Measurements from ENCODE around the gene PSRC1.

The PSRC1 gene

DNA sequence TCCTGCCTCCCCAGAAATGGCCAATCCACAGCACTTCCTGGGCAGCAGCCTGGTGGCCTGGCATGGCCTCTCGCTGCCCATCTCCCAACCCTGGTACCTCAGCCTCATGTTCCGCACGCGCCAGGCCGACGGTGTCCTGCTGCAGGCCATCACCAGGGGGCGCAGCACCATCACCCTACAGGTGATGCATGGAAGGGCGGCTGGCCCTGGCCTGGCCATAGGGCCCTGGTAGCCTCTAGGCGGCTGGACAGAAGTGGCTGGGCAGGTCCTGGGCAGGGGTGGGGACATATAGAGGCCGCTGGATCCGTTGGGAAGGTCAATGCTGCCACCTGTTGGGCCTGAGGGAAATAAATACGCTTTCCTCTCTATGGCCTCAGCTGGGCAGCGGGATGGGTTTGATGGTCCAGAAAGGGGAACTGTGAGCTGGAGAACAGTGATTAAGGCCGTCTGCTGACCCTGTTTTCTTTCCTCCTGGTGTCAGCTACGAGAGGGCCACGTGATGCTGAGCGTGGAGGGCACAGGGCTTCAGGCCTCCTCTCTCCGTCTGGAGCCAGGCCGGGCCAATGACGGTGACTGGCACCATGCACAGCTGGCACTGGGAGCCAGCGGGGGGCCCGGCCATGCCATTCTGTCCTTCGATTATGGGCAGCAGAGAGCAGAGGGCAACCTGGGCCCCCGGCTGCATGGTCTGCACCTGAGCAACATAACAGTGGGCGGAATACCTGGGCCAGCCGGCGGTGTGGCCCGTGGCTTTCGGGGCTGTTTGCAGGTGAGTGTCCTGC lies 19.2 kb downstream of the PSRC1 start:
- Histone ChIP-seq H3K27ac (ENCODE audit: low read depth, low read length, severe bottlenecking) (no peak overlapping the region), H3K36me3 (ENCODE audit: control insufficient read depth, insufficient read depth, low read length) (peaks cover 8% of the 10 kb centered on the region), H3K4me3 (ENCODE audit: extremely low read depth, insufficient read depth, low read length, poor library complexity, severe bottlenecking) (no peak overlapping the region), H3K9me3 (ENCODE audit: control insufficient read depth, low read length) (no peaks in the 10 kb centered on the region), H3K4me1 (ENCODE audit: control insufficient read depth, insufficient read depth, low read length, poor library complexity, severe bottlenecking) (peaks cover 10% of the 10 kb centered on the region)
- WGBS, 2 experiments (ENCODE audit: insufficient coverage in 2 of 2) = 47 to 62% methylated on average over 16 to 25 of the region's 29 CpGs

DNA sequence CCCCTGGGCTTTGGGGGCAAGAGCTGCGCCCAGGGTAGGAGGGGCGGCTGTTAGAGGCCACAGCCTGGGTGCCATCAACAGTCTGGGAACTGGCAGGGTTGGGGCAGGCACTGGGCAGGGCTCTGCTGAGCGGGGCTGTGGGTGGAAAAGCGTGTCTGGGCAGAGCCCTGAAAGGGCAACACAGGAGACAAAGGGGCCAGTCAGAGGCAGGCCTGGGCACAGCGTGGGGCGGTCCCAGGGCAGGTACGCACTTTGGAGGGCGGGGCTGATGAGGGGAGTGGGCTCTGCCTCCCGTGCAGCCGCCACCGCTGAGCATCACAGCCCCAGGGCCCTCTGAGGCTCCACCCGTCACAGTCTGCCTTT lies 19.7 kb downstream of the PSRC1 start:
- no peak overlapping the region for H3K27ac ChIP-seq (ENCODE audit: low read depth, low read length, severe bottlenecking)

DNA sequence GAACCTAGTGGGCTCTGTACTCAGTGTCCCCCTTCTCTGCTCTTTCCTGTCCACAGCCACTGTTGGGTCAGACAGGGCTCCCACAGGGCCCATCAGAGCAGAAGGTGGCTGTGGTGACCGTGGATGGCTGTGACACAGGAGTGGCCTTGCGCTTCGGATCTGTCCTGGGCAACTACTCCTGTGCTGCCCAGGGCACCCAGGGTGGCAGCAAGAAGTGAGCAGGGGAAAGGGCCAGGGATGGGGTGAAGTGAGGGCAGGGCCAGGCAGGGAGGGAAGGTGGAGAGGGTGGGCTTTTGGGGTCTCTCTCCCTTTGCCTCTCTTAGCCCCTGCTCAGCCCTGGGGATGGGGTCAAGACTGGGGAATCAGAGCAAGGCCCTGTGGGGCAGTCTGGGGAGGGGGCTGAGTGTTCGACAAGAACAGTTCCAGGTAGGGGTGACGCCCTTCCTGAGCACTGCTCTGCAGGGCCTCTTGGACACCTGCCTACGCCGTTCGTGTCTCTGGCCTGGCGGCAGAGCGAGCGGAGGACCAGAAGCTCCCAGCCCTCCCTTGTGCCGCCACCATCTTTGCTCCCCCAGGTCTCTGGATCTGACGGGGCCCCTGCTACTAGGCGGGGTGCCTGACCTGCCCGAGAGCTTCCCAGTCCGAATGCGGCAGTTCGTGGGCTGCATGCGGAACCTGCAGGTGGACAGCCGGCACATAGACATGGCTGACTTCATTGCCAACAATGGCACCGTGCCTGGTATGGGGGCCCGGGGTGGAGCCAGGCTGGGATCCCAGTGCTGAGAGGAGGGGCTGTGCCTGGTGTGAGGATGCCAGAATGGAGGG lies 20.5 kb downstream of the PSRC1 start:
- Histone ChIP-seq H3K9me3 (ENCODE audit: control insufficient read depth, low read length) (no peaks in the 10 kb centered on the region), H3K27ac (ENCODE audit: low read depth, low read length, severe bottlenecking) (no peak overlapping the region), H3K36me3 (ENCODE audit: control insufficient read depth, insufficient read depth, low read length) (peaks cover 5% of the 10 kb centered on the region), H3K4me3 (ENCODE audit: extremely low read depth, insufficient read depth, low read length, poor library complexity, severe bottlenecking) (no peak overlapping the region), H3K4me1 (ENCODE audit: control insufficient read depth, insufficient read depth, low read length, poor library complexity, severe bottlenecking) (peaks cover 13% of the 10 kb centered on the region)
- 91 to 96% methylated on average over 19 to 22 of the region's 22 CpGs for WGBS, 2 experiments (ENCODE audit: insufficient coverage in 2 of 2)

More for the DNA sequence above, 19.7 kb downstream of the PSRC1 start:
- Histone ChIP-seq H3K9me3 (ENCODE audit: control insufficient read depth, low read length) (no peaks in the 10 kb centered on the region), H3K4me3 (ENCODE audit: extremely low read depth, insufficient read depth, low read length, poor library complexity, severe bottlenecking) (no peak overlapping the region), H3K4me1 (ENCODE audit: control insufficient read depth, insufficient read depth, low read length, poor library complexity, severe bottlenecking) (peaks cover 10% of the 10 kb centered on the region), H3K36me3 (ENCODE audit: control insufficient read depth, insufficient read depth, low read length) (peaks cover 8% of the 10 kb centered on the region)
- 76 to 77% methylated on average over 10 to 11 of the region's 12 CpGs for WGBS, 2 experiments (ENCODE audit: insufficient coverage in 2 of 2)

DNA sequence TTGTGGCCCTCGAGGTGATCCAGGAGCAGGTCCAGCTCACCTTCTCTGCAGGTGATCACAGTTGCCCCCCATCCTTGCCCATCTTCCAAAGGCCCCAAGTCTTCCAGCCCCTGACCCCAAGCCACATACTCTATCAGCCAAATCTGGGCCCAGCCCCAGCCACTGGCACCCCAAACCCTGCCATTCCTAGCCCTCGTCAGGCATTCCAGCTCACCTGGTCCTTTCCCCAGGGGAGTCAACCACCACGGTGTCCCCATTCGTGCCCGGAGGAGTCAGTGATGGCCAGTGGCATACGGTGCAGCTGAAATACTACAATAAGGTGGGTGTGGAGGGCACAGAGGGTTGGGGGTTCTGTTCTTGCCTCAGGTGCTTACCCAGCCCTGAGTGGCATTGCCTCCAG lies 21.4 kb downstream of the PSRC1 start:
- 89 to 92% methylated on average over 3 to 5 of the region's 6 CpGs for WGBS, 2 experiments (ENCODE audit: insufficient coverage in 2 of 2)
- H3K9me3 ChIP-seq (ENCODE audit: control insufficient read depth, low read length) = no peaks in the 10 kb centered on the region
- H3K36me3 ChIP-seq (ENCODE audit: control insufficient read depth, insufficient read depth, low read length) = peaks cover 5% of the 10 kb centered on the region
- peaks cover 13% of the 10 kb centered on the region for H3K4me1 ChIP-seq (ENCODE audit: control insufficient read depth, insufficient read depth, low read length, poor library complexity, severe bottlenecking)
- H3K27ac ChIP-seq (ENCODE audit: low read depth, low read length, severe bottlenecking) = no peak overlapping the region
- H3K4me3 ChIP-seq (ENCODE audit: extremely low read depth, insufficient read depth, low read length, poor library complexity, severe bottlenecking) = no peak overlapping the region

DNA sequence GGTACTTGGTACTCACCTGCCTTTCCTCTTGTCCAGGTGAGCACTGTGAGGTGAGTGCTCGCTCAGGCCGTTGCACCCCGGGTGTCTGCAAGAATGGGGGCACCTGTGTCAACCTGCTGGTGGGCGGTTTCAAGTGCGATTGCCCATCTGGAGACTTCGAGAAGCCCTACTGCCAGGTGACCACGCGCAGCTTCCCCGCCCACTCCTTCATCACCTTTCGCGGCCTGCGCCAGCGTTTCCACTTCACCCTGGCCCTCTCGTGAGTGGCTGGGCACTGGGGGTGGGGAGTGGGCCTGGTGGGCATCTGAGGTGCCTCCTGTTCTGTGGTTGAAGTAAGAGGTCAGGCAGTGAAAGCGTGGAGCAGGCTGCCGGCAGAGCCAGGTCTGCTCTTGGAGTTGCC lies 21.9 kb downstream of the PSRC1 start:
- WGBS, 2 experiments (ENCODE audit: insufficient coverage in 2 of 2) = 91 to 96% methylated on average over 16 of the region's 16 CpGs
- H3K4me1 ChIP-seq (ENCODE audit: control insufficient read depth, insufficient read depth, low read length, poor library complexity, severe bottlenecking) = peaks cover 13% of the 10 kb centered on the region
- H3K27ac ChIP-seq (ENCODE audit: low read depth, low read length, severe bottlenecking) = no peak overlapping the region
- peaks cover 5% of the 10 kb centered on the region for H3K36me3 ChIP-seq (ENCODE audit: control insufficient read depth, insufficient read depth, low read length)
- H3K9me3 ChIP-seq (ENCODE audit: control insufficient read depth, low read length) = no peaks in the 10 kb centered on the region
- no peak overlapping the region for H3K4me3 ChIP-seq (ENCODE audit: extremely low read depth, insufficient read depth, low read length, poor library complexity, severe bottlenecking)

DNA sequence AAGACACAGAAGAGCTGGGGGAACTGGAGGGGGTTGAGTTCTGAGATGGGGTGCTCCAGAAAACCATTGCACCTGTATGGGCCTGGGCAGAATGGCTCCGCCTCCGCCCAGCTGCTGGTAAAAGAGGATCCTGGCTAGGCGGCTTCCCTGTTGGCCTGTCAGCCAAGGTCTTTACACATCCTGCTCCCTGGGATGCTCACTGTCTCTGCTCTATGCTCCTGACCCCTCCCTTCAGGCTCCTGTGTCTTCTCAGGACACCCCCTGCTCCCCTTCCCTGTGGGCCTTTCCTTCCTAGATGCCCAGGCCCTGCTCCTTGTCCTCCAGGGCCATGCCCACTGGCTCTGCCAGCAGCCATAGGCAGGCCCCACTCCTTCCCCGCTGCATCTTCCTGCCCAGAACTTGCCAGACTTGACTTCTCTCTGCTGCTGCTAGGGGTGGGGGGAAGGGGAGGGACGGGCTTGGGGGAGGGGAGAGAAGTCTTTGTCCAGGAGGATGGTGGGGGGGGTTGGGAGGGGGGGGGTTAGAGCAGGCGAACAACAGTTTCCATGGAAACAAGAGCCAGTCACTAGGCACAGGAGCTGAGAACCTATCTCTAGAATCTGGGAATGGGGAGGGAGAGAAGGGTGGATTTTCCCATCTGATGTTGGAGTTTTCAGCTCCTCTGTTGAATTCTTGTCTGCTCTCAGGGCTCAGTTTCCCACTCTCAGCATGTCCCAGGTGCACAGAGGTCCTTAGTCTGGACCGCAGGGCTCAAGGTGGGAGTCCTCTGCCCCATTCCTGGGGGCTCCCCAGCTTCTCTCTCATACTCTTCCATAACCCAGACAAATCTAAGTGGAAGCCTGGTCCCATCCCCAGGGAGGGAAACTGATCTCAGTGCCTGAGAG lies 23.0 kb downstream of the PSRC1 start:
- peaks cover 18% of the 10 kb centered on the region for H3K4me1 ChIP-seq (ENCODE audit: control insufficient read depth, insufficient read depth, low read length, poor library complexity, severe bottlenecking)
- 73 to 74% methylated on average over 4 to 5 of the region's 7 CpGs for WGBS, 2 experiments (ENCODE audit: insufficient coverage in 2 of 2)
- peaks cover 5% of the 10 kb centered on the region for H3K36me3 ChIP-seq (ENCODE audit: control insufficient read depth, insufficient read depth, low read length)
- no peak overlapping the region for H3K27ac ChIP-seq (ENCODE audit: low read depth, low read length, severe bottlenecking)
- H3K4me3 ChIP-seq (ENCODE audit: extremely low read depth, insufficient read depth, low read length, poor library complexity, severe bottlenecking) = no peak overlapping the region
- no peaks in the 10 kb centered on the region for H3K9me3 ChIP-seq (ENCODE audit: control insufficient read depth, low read length)

DNA sequence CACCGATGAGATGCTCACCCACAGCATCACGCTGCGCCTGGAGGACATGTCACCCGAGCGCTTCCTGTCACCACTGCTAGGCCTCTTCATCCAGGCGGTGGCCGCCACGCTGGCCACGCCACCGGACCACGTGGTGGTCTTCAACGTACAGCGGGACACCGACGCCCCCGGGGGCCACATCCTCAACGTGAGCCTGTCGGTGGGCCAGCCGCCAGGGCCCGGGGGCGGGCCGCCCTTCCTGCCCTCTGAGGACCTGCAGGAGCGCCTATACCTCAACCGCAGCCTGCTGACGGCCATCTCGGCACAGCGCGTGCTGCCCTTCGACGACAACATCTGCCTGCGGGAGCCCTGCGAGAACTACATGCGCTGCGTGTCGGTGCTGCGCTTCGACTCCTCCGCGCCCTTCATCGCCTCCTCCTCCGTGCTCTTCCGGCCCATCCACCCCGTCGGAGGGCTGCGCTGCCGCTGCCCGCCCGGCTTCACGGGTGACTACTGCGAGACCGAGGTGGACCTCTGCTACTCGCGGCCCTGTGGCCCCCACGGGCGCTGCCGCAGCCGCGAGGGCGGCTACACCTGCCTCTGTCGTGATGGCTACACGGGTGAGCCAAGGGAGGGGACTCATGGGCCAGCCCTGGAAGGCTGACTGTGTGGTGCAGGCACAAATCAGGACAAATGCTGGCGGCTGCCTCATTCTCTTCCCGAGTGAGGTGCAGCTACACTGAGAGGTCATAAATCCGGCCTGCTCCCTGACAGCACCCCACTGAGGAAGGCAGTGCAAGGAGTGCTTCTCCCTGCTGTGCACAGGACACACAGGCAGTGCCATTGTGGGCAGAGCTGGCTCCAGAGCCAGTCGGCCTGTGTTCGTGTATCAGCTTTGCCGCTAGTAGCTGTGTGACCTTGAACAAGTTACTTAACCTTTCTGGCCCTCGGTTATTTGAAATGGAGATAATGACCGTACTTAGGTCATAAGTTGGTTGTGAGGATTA lies 24.2 kb downstream of the PSRC1 start:
- H3K4me3 ChIP-seq (ENCODE audit: extremely low read depth, insufficient read depth, low read length, poor library complexity, severe bottlenecking) = no peak overlapping the region
- WGBS, 2 experiments (ENCODE audit: insufficient coverage in 2 of 2) = 94 to 95% methylated on average over 64 to 68 of the region's 69 CpGs
- H3K36me3 ChIP-seq (ENCODE audit: control insufficient read depth, insufficient read depth, low read length) = no peaks in the 10 kb centered on the region
- no peaks in the 10 kb centered on the region for H3K9me3 ChIP-seq (ENCODE audit: control insufficient read depth, low read length)
- no peak overlapping the region for H3K27ac ChIP-seq (ENCODE audit: low read depth, low read length, severe bottlenecking)
- peaks cover 29% of the 10 kb centered on the region for H3K4me1 ChIP-seq (ENCODE audit: control insufficient read depth, insufficient read depth, low read length, poor library complexity, severe bottlenecking)

DNA sequence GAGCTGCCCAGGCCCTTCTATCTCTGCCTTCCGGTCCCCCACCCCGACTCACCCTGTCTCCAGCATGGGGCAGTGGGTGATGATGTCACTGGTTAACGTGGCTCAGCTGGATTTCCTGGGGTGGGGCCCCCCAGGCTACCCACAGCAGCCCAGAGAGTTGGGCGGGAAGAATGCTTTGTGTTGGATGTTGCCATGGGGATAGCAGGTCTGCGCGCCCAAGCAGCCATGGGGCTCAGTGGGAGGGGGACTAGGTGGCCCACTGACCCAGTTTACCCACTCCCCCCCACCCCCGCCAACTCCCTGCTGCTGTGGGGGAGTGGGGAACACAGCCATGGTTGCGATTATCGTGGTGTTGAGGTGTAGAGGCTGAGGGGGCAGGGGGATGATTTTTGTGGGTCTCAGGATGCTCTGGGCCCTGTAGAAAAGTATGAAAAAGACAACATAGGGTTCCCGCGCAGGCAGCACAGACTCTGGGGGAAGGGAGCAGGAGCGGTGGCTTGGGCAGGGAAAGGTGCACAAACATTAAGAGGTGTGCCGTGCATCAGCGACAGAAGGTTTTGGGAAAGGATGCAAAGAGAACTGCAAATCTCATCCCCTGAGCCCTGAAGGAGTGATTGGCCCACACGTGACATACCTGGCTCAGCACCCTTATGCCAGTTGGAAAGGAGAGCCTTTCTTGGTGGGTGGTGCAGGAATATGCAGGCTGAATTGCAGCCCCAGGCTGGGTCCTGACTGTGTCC lies 25.1 kb downstream of the PSRC1 start:
- 96 to 100% methylated on average over 6 to 8 of the region's 15 CpGs for WGBS, 2 experiments (ENCODE audit: insufficient coverage in 2 of 2)
- Histone ChIP-seq H3K4me3 (ENCODE audit: extremely low read depth, insufficient read depth, low read length, poor library complexity, severe bottlenecking) (no peak overlapping the region), H3K36me3 (ENCODE audit: control insufficient read depth, insufficient read depth, low read length) (no peaks in the 10 kb centered on the region), H3K9me3 (ENCODE audit: control insufficient read depth, low read length) (no peaks in the 10 kb centered on the region), H3K27ac (ENCODE audit: low read depth, low read length, severe bottlenecking) (no peak overlapping the region), H3K4me1 (ENCODE audit: control insufficient read depth, insufficient read depth, low read length, poor library complexity, severe bottlenecking) (peaks cover 38% of the 10 kb centered on the region)

DNA sequence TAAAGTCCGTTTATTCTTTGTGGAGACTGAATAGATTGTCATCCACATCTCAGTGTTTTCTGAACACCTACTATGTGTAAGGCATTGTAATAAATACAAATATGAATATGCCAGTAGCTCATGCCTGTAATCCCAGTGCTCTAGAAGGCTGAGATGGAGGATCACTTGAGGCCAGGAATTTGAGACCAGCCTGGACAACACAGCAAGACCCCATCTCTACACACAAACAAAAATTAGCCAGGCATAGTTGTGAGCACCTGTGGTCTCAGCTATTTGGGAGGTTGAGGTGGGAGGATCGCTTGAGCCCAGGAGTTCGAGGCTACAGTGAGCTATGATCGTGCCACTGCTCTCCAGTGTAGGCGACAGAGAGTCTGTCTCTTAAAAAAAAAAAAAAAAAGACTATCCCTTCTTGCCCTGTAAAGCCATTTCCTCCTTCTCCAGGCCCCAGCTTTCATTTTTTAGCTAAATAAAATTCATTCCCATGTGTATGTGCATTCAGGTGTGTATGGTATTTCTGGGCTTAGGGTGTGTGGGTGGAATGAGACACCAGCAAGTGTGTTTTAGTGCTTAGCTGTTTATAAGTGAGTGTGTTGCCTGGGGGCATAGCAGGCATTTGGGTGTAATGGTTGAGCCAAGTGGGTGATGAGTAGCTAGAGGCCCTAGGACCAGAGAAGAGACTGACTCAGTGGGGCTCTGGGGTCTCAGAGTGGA lies 25.8 kb downstream of the PSRC1 start:
- WGBS, 2 experiments (ENCODE audit: insufficient coverage in 2 of 2) = 86 to 92% methylated on average over 3 to 4 of the region's 5 CpGs
- H3K9me3 ChIP-seq (ENCODE audit: control insufficient read depth, low read length) = no peaks in the 10 kb centered on the region
- no peak overlapping the region for H3K4me3 ChIP-seq (ENCODE audit: extremely low read depth, insufficient read depth, low read length, poor library complexity, severe bottlenecking)
- no peak overlapping the region for H3K27ac ChIP-seq (ENCODE audit: low read depth, low read length, severe bottlenecking)
- no peaks in the 10 kb centered on the region for H3K36me3 ChIP-seq (ENCODE audit: control insufficient read depth, insufficient read depth, low read length)
- H3K4me1 ChIP-seq (ENCODE audit: control insufficient read depth, insufficient read depth, low read length, poor library complexity, severe bottlenecking) = peaks cover 38% of the 10 kb centered on the region

Measured in mesodermal cell (in vitro differentiated cells).